IPS DF 19.7 (cell line): Measurements from ENCODE around the gene ILRUN.
"Not testable (repeated sequence)": the region's sequence is repeated elsewhere in the genome, so short reads cannot be mapped to it uniquely, and the experiment has no call there.

Experiments
- DNase-seq: peaks from one replicate; pipeline ENCODE4 v3.0.0-alpha.2; 2013; ENCODE audit warnings: low read depth, low spot score

Gene ILRUN

GRCh38 chr6:34697904-34698559 is 1.5 kb upstream of the ILRUN start:
- DNase-seq = no peak

- no peak for DNase-seq
Observed at GRCh38 chr6:34697544-34697836, 923 bp upstream of the ILRUN start.

- no peak for DNase-seq
Observed at GRCh38 chr6:34696189-34696738, 303 bp downstream of the ILRUN start.

- no peak for DNase-seq
Observed at GRCh38 chr6:34695729-34696188, 808 bp downstream of the ILRUN start.

GRCh38 chr6:34692280-34692679 is 4.3 kb downstream of the ILRUN start:
- DNase-seq = no peak

GRCh38 chr6:34689742-34690141 is 6.8 kb downstream of the ILRUN start:
- DNase-seq = no peak

GRCh38 chr6:34688956-34689355 is 7.6 kb downstream of the ILRUN start:
- no peak for DNase-seq

GRCh38 chr6:34684919-34685318 is 11.6 kb downstream of the ILRUN start:
- DNase-seq = no peak

- no peak for DNase-seq
Observed at GRCh38 chr6:34684364-34684763, 12.2 kb downstream of the ILRUN start.

GRCh38 chr6:34680802-34681515 is 15.6 kb downstream of the ILRUN start:
- DNase-seq = no peak

GRCh38 chr6:34680313-34680712 is 16.3 kb downstream of the ILRUN start:
- DNase-seq = not testable (repeated sequence)

- no peak for DNase-seq
Observed at GRCh38 chr6:34679552-34680253, 16.9 kb downstream of the ILRUN start.

GRCh38 chr6:34676140-34676539 is 20.4 kb downstream of the ILRUN start:
- no peak for DNase-seq

- not testable (repeated sequence) for DNase-seq
Observed at GRCh38 chr6:34674930-34675329, 21.6 kb downstream of the ILRUN start.

GRCh38 chr6:34674268-34674639 is 22.3 kb downstream of the ILRUN start:
- no peak for DNase-seq

GRCh38 chr6:34673064-34673463 is 23.5 kb downstream of the ILRUN start:
- DNase-seq = no peak

GRCh38 chr6:34672657-34673043 is 23.9 kb downstream of the ILRUN start:
- DNase-seq = no peak

- DNase-seq = no peak
Observed at GRCh38 chr6:34671801-34672656, 24.5 kb downstream of the ILRUN start.

GRCh38 chr6:34671367-34671766 is 25.2 kb downstream of the ILRUN start:
- DNase-seq = no peak

GRCh38 chr6:34668799-34669198 is 27.8 kb downstream of the ILRUN start:
- not testable (repeated sequence) for DNase-seq

- DNase-seq = no peak
Observed at GRCh38 chr6:34667481-34668238, 28.9 kb downstream of the ILRUN start.
